Stimulated activated CD4-positive, alpha-beta T cell treated with anti-CD3 and anti-CD28 coated beads, TNF-alpha, amount 100 ng/mL, for 24 hours (primary cell): ENCODE results near the gene PIERCE2.
"Not testable (repeated sequence)": the region's sequence is repeated elsewhere in the genome, so short reads cannot be mapped to it uniquely, and the experiment has no call there.

ENCODE experiments used
- DNase-seq, 3 experiments: peaks; one replicate each; pipeline ENCODE4 v3.0.0-alpha.2; 2020; ENCODE audit warnings: low read depth in 3 of 3

PIERCE2 gene

GRCh38 chr15:55434989-55435825, 26.9 kb downstream of the PIERCE2 start:
- DNase-seq, result no peak

GRCh38 chr15:55443141-55443540, 34.8 kb downstream of the PIERCE2 start:
- not testable (repeated sequence) for DNase-seq

GRCh38 chr15:55445936-55446335, 37.6 kb downstream of the PIERCE2 start:
- DNase-seq, result not testable (repeated sequence)

GRCh38 chr15:55446379-55447029, 38.2 kb downstream of the PIERCE2 start:
- DNase-seq, result not testable (repeated sequence)

- not testable (repeated sequence) for DNase-seq
Measured at GRCh38 chr15:55447030-55447394, 38.7 kb downstream of the PIERCE2 start.

GRCh38 chr15:55457401-55458022, 49.2 kb downstream of the PIERCE2 start:
- DNase-seq, result no peak

GRCh38 chr15:55461447-55461846, 53.2 kb downstream of the PIERCE2 start:
- DNase-seq, result no peak

- DNase-seq, result no peak
Measured at GRCh38 chr15:55468321-55468720, 60.0 kb downstream of the PIERCE2 start.
